Smooth muscle cell (in vitro differentiated cells): ENCODE results near the gene CFAP206. TPM values are rescaled to one million over a fixed set of nuclear protein-coding genes. Genes with fewer than 3 reads are reported as not detected.

Source experiments
- DNase-seq: peaks from one replicate; lab custom pipeline; 2025; ENCODE audit not compliant: unreplicated experiment; lab: John Stamatoyannopoulos, UW
- H2AFZ ChIP-seq: fragments of 200-600 bp; sonication (generic); 2 replicates; pipeline ENCODE4 v1.6.0; 2016; ENCODE audit warnings: antibody characterized with exemption, low read depth, mild to moderate bottlenecking
- H3F3A ChIP-seq: fragments of 200-600 bp; sonication (generic); 2 replicates; pipeline ENCODE4 v1.6.0; 2017; ENCODE audit warnings: antibody characterized with exemption, low read depth
- H3K27ac ChIP-seq: fragments of 200-600 bp; sonication (generic); 2 replicates; pipeline ENCODE4 v1.5.1; 2016; ENCODE audit warnings: low read depth, mild to moderate bottlenecking
- H3K27me3 ChIP-seq: fragments of 200-600 bp; sonication (generic); 2 replicates; pipeline ENCODE4 v1.6.1; 2016; ENCODE audit warnings: low read depth, mild to moderate bottlenecking
- H3K36me3 ChIP-seq: fragments of 200-600 bp; sonication (generic); 2 replicates; pipeline ENCODE4 v1.5.1; 2016; ENCODE audit warnings: low read depth
- H3K4me1 ChIP-seq: fragments of 200-600 bp; sonication (generic); 2 replicates; pipeline ENCODE4 v1.5.1; 2016; ENCODE audit warnings: low read depth
- H3K4me2 ChIP-seq: fragments of 200-600 bp; sonication (generic); 2 replicates; pipeline ENCODE4 v1.6.0; 2016; ENCODE audit warnings: mild to moderate bottlenecking
- H3K4me3 ChIP-seq: fragments of 200-600 bp; sonication (generic); 2 replicates; pipeline ENCODE4 v1.5.1; 2016; ENCODE audit warnings: mild to moderate bottlenecking
- H3K79me2 ChIP-seq: fragments of 200-600 bp; sonication (generic); 2 replicates; pipeline ENCODE4 v1.6.0; 2016; ENCODE audit warnings: low read depth, mild to moderate bottlenecking
- H3K9ac ChIP-seq: fragments of 200-600 bp; sonication (generic); 2 replicates; pipeline ENCODE4 v1.6.0; 2016; ENCODE audit warnings: low read depth
- H3K9me3 ChIP-seq: fragments of 200-600 bp; sonication (generic); replicated peaks from 2 replicates; pipeline ENCODE4 v1.5.1; 2016; ENCODE audit warnings: low read depth
- H4K20me1 ChIP-seq: fragments of 200-600 bp; sonication (generic); 2 replicates; pipeline ENCODE4 v1.6.0; 2016; ENCODE audit warnings: low read depth
- CTCF ChIP-seq: fragments of 200-600 bp; sonication (generic); IDR thresholded peaks from 2 replicates; pipeline ENCODE4 v1.5.1; 2017; ENCODE audit warnings: borderline replicate concordance, mild to moderate bottlenecking, antibody characterized with exemption; ENCODE audit not compliant: insufficient read depth, poor library complexity, severe bottlenecking
- WGBS: methylation state at CpG from one replicate; pipeline ENCODE4 v1.1.7; 2016; ENCODE audit warnings: low lambda C conversion rate; 5-methylcytosine and 5-hydroxymethylcytosine counted together
- polyA plus RNA-seq: library from polyadenylated mRNA; unstranded; fragments of >200 nt; fragmentation: Nextera tagmentation; extraction: Ambion mirVana; gene quantifications from 2 replicates; pipeline ENCODE4 v1.2.1, GENCODE V29; 2016
- total RNA-seq: library from RNA; depleted of rRNA; stranded (reverse); fragments of >200 nt; gene quantifications from 2 replicates; pipeline ENCODE4 v1.2.3, GENCODE V29; 2014

The CFAP206 gene
- total and polyA plus RNA-seq, 2 experiments from 2014 or later, result 0.21 to 2.0 TPM

- no peak for DNase-seq
- H3K79me2 ChIP-seq, result no peaks in the 10 kb centered on the region
- H3K4me2 ChIP-seq, result no peak overlapping the region
- H3K4me3 ChIP-seq, result no peak overlapping the region
- no peak for TF ChIP-seq CTCF
- H3K9ac ChIP-seq, result no peak overlapping the region
- no peaks in the 10 kb centered on the region for H3K36me3 ChIP-seq
- H2AFZ ChIP-seq, result no peak overlapping the region
- H3F3A ChIP-seq, result no peaks in the 10 kb centered on the region
- H4K20me1 ChIP-seq, result no peaks in the 10 kb centered on the region
- H3K9me3 ChIP-seq, result no peaks in the 10 kb centered on the region
- no peaks in the 10 kb centered on the region for H3K4me1 ChIP-seq
- 97% methylated on average over 3 of the region's 3 CpGs for WGBS
- H3K27ac ChIP-seq, result no peak overlapping the region
- no peaks in the 10 kb centered on the region for H3K27me3 ChIP-seq
Observed at GRCh38 chr6:87366899-87367298, 40.9 kb upstream of the CFAP206 start.

- no peak for DNase-seq
- H3K4me3 ChIP-seq, result no peak overlapping the region
- TF ChIP-seq CTCF, result no peak
- no peaks in the 10 kb centered on the region for H3F3A ChIP-seq
- no peaks in the 10 kb centered on the region for H3K9me3 ChIP-seq
- no peaks in the 10 kb centered on the region for H4K20me1 ChIP-seq
- no peak overlapping the region for H3K27ac ChIP-seq
- no peak overlapping the region for H3K9ac ChIP-seq
- H3K4me2 ChIP-seq, result no peak overlapping the region
- H3K79me2 ChIP-seq, result no peaks in the 10 kb centered on the region
- no peak overlapping the region for H2AFZ ChIP-seq
- H3K36me3 ChIP-seq, result no peaks in the 10 kb centered on the region
- WGBS, result 100% methylated on average over 2 of the region's 2 CpGs
- no peaks in the 10 kb centered on the region for H3K27me3 ChIP-seq
- no peaks in the 10 kb centered on the region for H3K4me1 ChIP-seq
Observed at GRCh38 chr6:87373377-87373776, 34.4 kb upstream of the CFAP206 start.

- H3F3A ChIP-seq, result no peaks in the 10 kb centered on the region
- no peak overlapping the region for H3K4me2 ChIP-seq
- H3K79me2 ChIP-seq, result no peaks in the 10 kb centered on the region
- H3K4me1 ChIP-seq, result no peaks in the 10 kb centered on the region
- no peak overlapping the region for H3K4me3 ChIP-seq
- no peaks in the 10 kb centered on the region for H4K20me1 ChIP-seq
- H3K27ac ChIP-seq, result no peak overlapping the region
- no peak for DNase-seq
- H3K9ac ChIP-seq, result no peak overlapping the region
- no peaks in the 10 kb centered on the region for H3K36me3 ChIP-seq
- no peak for TF ChIP-seq CTCF
- H2AFZ ChIP-seq, result no peak overlapping the region
- 76% methylated on average over 2 of the region's 2 CpGs for WGBS
- H3K9me3 ChIP-seq, result no peaks in the 10 kb centered on the region
- H3K27me3 ChIP-seq, result no peaks in the 10 kb centered on the region
Observed at GRCh38 chr6:87375315-87375714, 32.5 kb upstream of the CFAP206 start.

GRCh38 chr6:87376643-87377042 is 31.1 kb upstream of the CFAP206 start:
- Histone ChIP-seq H3K4me1 (no peaks in the 10 kb centered on the region), H3F3A (no peaks in the 10 kb centered on the region), H3K27ac (no peak overlapping the region), H2AFZ (no peak overlapping the region), H3K4me2 (no peak overlapping the region), H3K9ac (no peak overlapping the region), H3K9me3 (no peaks in the 10 kb centered on the region), H3K4me3 (no peak overlapping the region), H4K20me1 (no peaks in the 10 kb centered on the region), H3K27me3 (no peaks in the 10 kb centered on the region), H3K36me3 (no peaks in the 10 kb centered on the region), H3K79me2 (no peaks in the 10 kb centered on the region)
- 95% methylated on average over 2 of the region's 2 CpGs for WGBS
- DNase-seq, result no peak
- no peak for TF ChIP-seq CTCF
